Activated CD8-positive, alpha-beta T cell treated with anti-CD3 and anti-CD28 coated beads for 36 hours (primary cell): ENCODE results near the gene VCL. TPM values are rescaled to one million over a fixed set of nuclear protein-coding genes. Genes with fewer than 3 reads are reported as not detected.
A peak's percentile ranks its signal among the peaks of the same experiment; 100 is the strongest.

ENCODE experiments used
- ATAC-seq: fragments of 200-7000 bp; cut with Tn5 transposase; one replicate; pipeline ENCODE4 v1.10.0; 2021; ENCODE audit warnings: mild to moderate bottlenecking, moderate library complexity
- CTCF ChIA-PET: fragments of 350-600 bp; sonication (Branson Sonifier 250); formaldehyde crosslinking; loops from one replicate; lab custom pipeline; 2021; ENCODE audit warnings: antibody characterized with exemption; lab: Charles Lee
- POLR2A ChIA-PET: fragments of 350-600 bp; sonication (Branson Sonifier 250); formaldehyde crosslinking; loops from one replicate; lab custom pipeline; 2021; ENCODE audit warnings: antibody characterized with exemption; lab: Charles Lee
- DNase-seq: peaks from one replicate; pipeline ENCODE4 v3.0.0-alpha.2; 2020
- H3K27ac Mint-ChIP-seq: one replicate; pipeline ENCODE4 v1.8.0; 2021; ENCODE audit warnings: mild to moderate bottlenecking, mixed read lengths
- H3K27me3 Mint-ChIP-seq: one replicate; pipeline ENCODE4 v1.8.0; 2021; ENCODE audit warnings: mixed read lengths
- H3K36me3 Mint-ChIP-seq: one replicate; pipeline ENCODE4 v1.8.0; 2021; ENCODE audit warnings: low read depth, mixed read lengths
- H3K4me1 Mint-ChIP-seq: one replicate; pipeline ENCODE4 v1.8.0; 2021; ENCODE audit warnings: low read depth, mixed read lengths
- H3K4me3 Mint-ChIP-seq: one replicate; pipeline ENCODE4 v1.8.0; 2021; ENCODE audit warnings: mild to moderate bottlenecking, moderate library complexity, mixed read lengths
- H3K9me3 Mint-ChIP-seq: one replicate; pipeline ENCODE4 v1.8.0; 2021; ENCODE audit warnings: mixed read lengths
- CTCF ChIP-seq: fragments of 200-600 bp; IDR thresholded peaks from one replicate; pipeline ENCODE4 v1.8.0; 2022; ENCODE audit warnings: antibody characterized with exemption, mild to moderate bottlenecking
- intact Hi-C: fragments of 100-400 bp; cut with micrococcal nuclease; formaldehyde crosslinking; loops from one replicate; pipeline ENCODE4 v1.10.0; 2022
- total RNA-seq, 2 experiments: library from RNA; stranded (reverse); gene quantifications; one replicate each; pipeline ENCODE4 v1.2.3, GENCODE V29; 2021

VCL gene
- total RNA-seq, 2 experiments from 2014 or later, result 16.9 to 17.7 TPM

GRCh38 chr10:73954737-73955136 is 43.2 kb upstream of the VCL start:
- Mint-ChIP-seq H3K27me3 (no peaks in the 10 kb centered on the region), H3K4me1 (peaks cover 35% of the 10 kb centered on the region), H3K9me3 (no peaks in the 10 kb centered on the region), H3K27ac (no peak overlapping the region), H3K4me3 (no peak overlapping the region), H3K36me3 (no peaks in the 10 kb centered on the region)
- CTCF ChIA-PET, result interaction anchor here (1.2 to 8.9 kb wide), 2 partner anchors 16 to 75 kb away, joined by 8 to 77 read pairs; no protein-coding TSS in a partner anchor
- DNase-seq, result no peak
- ATAC-seq, result no peak
- no peak for TF ChIP-seq CTCF
- intact Hi-C loops, result loop anchor here (5.0 kb wide), 1 partner anchor 123 kb away; no protein-coding TSS in a partner anchor
- POLR2A ChIA-PET, result no interaction called here

GRCh38 chr10:73955719-73956118 is 42.2 kb upstream of the VCL start:
- no peak for ATAC-seq
- intact Hi-C loops, result loop anchor here (5.0 kb wide), 1 partner anchor 122 kb away; no protein-coding TSS in a partner anchor
- Mint-ChIP-seq H3K4me3 (no peak overlapping the region), H3K9me3 (no peaks in the 10 kb centered on the region), H3K4me1 (peaks cover 40% of the 10 kb centered on the region), H3K36me3 (no peaks in the 10 kb centered on the region), H3K27me3 (no peaks in the 10 kb centered on the region), H3K27ac (peak overlapping the region; percentile 64)
- ChIA-PET POLR2A (no interaction called here), CTCF (interaction anchor here (0.9 to 8.9 kb wide), 6 partner anchors 10 to 162 kb away, joined by 3 to 77 read pairs (median 11); no protein-coding TSS in a partner anchor)
- DNase-seq, result no peak
- no peak for TF ChIP-seq CTCF

GRCh38 chr10:73956476-73957359 is 41.2 kb upstream of the VCL start:
- no peak for TF ChIP-seq CTCF
- Mint-ChIP-seq H3K4me1 (peaks cover 40% of the 10 kb centered on the region), H3K27me3 (no peaks in the 10 kb centered on the region), H3K9me3 (no peaks in the 10 kb centered on the region), H3K27ac (peak overlapping the region; percentile 84), H3K36me3 (no peaks in the 10 kb centered on the region), H3K4me3 (peak overlapping the region; percentile 38)
- ChIA-PET POLR2A (interaction anchor here (1.1 to 1.4 kb wide), 2 partner anchors 16 to 43 kb away, joined by 3 read pairs; no protein-coding TSS in a partner anchor), CTCF (interaction anchor here (0.7 to 8.9 kb wide), 33 partner anchors 10 to 597 kb away, joined by 3 to 77 read pairs (median 5); no protein-coding TSS in a partner anchor)
- DNase-seq (peak; percentile 53), ATAC-seq (peak; percentile 82)
- intact Hi-C loops, result loop anchor here (5.0 kb wide), 1 partner anchor 121 kb away; no protein-coding TSS in a partner anchor

GRCh38 chr10:73959484-73960243 is 38.3 kb upstream of the VCL start:
- Mint-ChIP-seq H3K4me1 (peaks cover 34% of the 10 kb centered on the region), H3K4me3 (no peak overlapping the region), H3K36me3 (no peaks in the 10 kb centered on the region), H3K27me3 (no peaks in the 10 kb centered on the region), H3K27ac (no peak overlapping the region), H3K9me3 (no peaks in the 10 kb centered on the region)
- POLR2A ChIA-PET, result no interaction called here
- ATAC-seq (no peak), DNase-seq (no peak)
- intact Hi-C loops, result loop anchor here (5.0 kb wide), 1 partner anchor 118 kb away; no protein-coding TSS in a partner anchor
- CTCF ChIA-PET, result interaction anchor here (1.5 to 8.9 kb wide), 3 partner anchors 21 to 103 kb away, joined by 3 to 77 read pairs (median 32); no protein-coding TSS in a partner anchor
- TF ChIP-seq CTCF, result no peak
